Upper lobe of right lung (tissue), 1 donor: Measurements from ENCODE around the gene APOE. TPM values are rescaled to one million over a fixed set of nuclear protein-coding genes. Genes with fewer than 3 reads are reported as not detected.

Source experiments
- ATAC-seq: fragments of 200-7000 bp; cut with Tn5 transposase; one replicate; pipeline ENCODE4 v1.9.1; 2020; ENCODE audit warnings: mild to moderate bottlenecking, moderate library complexity
- DNase-seq: peaks from one replicate; pipeline ENCODE4 v3.0.0-alpha.2; 2020
- H3K27ac ChIP-seq: fragments of 200-600 bp; one replicate; pipeline ENCODE4 v1.8.0; 2022
- H3K27me3 ChIP-seq: fragments of 200-600 bp; one replicate; pipeline ENCODE4 v1.8.0; 2022; ENCODE audit warnings: mild to moderate bottlenecking
- H3K36me3 ChIP-seq: fragments of 200-600 bp; one replicate; pipeline ENCODE4 v1.8.0; 2022
- H3K4me1 ChIP-seq: fragments of 200-600 bp; one replicate; pipeline ENCODE4 v1.8.0; 2022
- H3K4me3 ChIP-seq: fragments of 200-600 bp; one replicate; pipeline ENCODE4 v1.8.0; 2022; ENCODE audit warnings: mild to moderate bottlenecking
- H3K9me3 ChIP-seq: fragments of 200-600 bp; one replicate; pipeline ENCODE4 v1.8.0; 2022
- CTCF ChIP-seq: fragments of 200-600 bp; IDR thresholded peaks from one replicate; pipeline ENCODE4 v1.8.0; 2022; ENCODE audit warnings: antibody characterized with exemption
- intact Hi-C: fragments of 100-400 bp; cut with DNase I; formaldehyde crosslinking; loops from one replicate; pipeline ENCODE4 v1.11.0; 2022
- total RNA-seq: library from RNA; stranded (reverse); fragmentation: NEBNext Ultra II Directional; extraction: Animal tissue kit (Norgen Biotek cat#: 25700); gene quantifications from one replicate; pipeline ENCODE4 v1.2.1, GENCODE V29; 2021
- donor health status: DM: no; HTN: yes; CAD: no; lungs with severe emphysema.

Gene APOE
- total RNA-seq, 1 donor from 2014 or later: 565 TPM

GRCh38 chr19:44872661-44873060, 32.9 kb upstream of the APOE start:
- Histone ChIP-seq H3K36me3 (peaks cover 77% of the 10 kb centered on the region), H3K27me3 (no peaks in the 10 kb centered on the region), H3K4me3 (no peak overlapping the region), H3K4me1 (peaks cover 7% of the 10 kb centered on the region), H3K9me3 (no peaks in the 10 kb centered on the region), H3K27ac (no peak overlapping the region)
- DNase-seq (no peak), ATAC-seq (no peak)
- TF ChIP-seq CTCF: no peak
- intact Hi-C loops: no loop called here

GRCh38 chr19:44874317-44874716, 31.3 kb upstream of the APOE start:
- Histone ChIP-seq H3K4me3 (no peak overlapping the region), H3K4me1 (peaks cover 7% of the 10 kb centered on the region), H3K36me3 (peaks cover 73% of the 10 kb centered on the region), H3K9me3 (no peaks in the 10 kb centered on the region), H3K27ac (no peak overlapping the region), H3K27me3 (no peaks in the 10 kb centered on the region)
- ATAC-seq: no peak
- DNase-seq: no peak
- TF ChIP-seq CTCF: no peak
- intact Hi-C loops: no loop called here

- Histone ChIP-seq H3K4me1 (no peaks in the 10 kb centered on the region), H3K36me3 (peaks cover 63% of the 10 kb centered on the region), H3K27ac (no peak overlapping the region), H3K9me3 (no peaks in the 10 kb centered on the region), H3K4me3 (no peak overlapping the region), H3K27me3 (no peaks in the 10 kb centered on the region)
- DNase-seq (no peak), ATAC-seq (no peak)
- TF ChIP-seq CTCF: no peak
- intact Hi-C loops: no loop called here
Observed at GRCh38 chr19:44875666-44876451, 29.7 kb upstream of the APOE start.

GRCh38 chr19:44876930-44877535, 28.6 kb upstream of the APOE start:
- no peak for ATAC-seq
- Histone ChIP-seq H3K4me3 (no peak overlapping the region), H3K9me3 (no peaks in the 10 kb centered on the region), H3K27ac (no peak overlapping the region), H3K4me1 (no peaks in the 10 kb centered on the region), H3K36me3 (peaks cover 56% of the 10 kb centered on the region), H3K27me3 (no peaks in the 10 kb centered on the region)
- intact Hi-C loops: no loop called here
- no peak for TF ChIP-seq CTCF
- DNase-seq: no peak

GRCh38 chr19:44878120-44878865, 27.3 kb upstream of the APOE start:
- TF ChIP-seq CTCF: no peak
- no peak for DNase-seq
- no peaks in the 10 kb centered on the region for H3K9me3 ChIP-seq
- intact Hi-C loops: no loop called here
- no peaks in the 10 kb centered on the region for H3K27me3 ChIP-seq
- H3K4me3 ChIP-seq: no peak overlapping the region
- H3K4me1 ChIP-seq: no peaks in the 10 kb centered on the region
- ATAC-seq: no peak
- H3K36me3 ChIP-seq: peaks cover 45% of the 10 kb centered on the region
- H3K27ac ChIP-seq: no peak overlapping the region
